Measurements from ENCODE around the gene MCM3.

MCM3 gene

GRCh38 chr6:52284460-52285176 is at the start of gene MCM3:
MCM3 (minus strand) TSS chr6:52284742; CDS start chr6:52284674, 68 bp downstream.
- peak; percentile 99 to 100 for DNase-seq (ENCODE audit: low read depth in 2 of 2)
- peak; percentile 7 for TF ChIP-seq CTCF (IDR thresholded peaks at IDR 0.05; ENCODE audit: low read depth, low read length)
- H3K4me3 ChIP-seq (replicated peaks in 1 of 2; ENCODE audit: low read depth in 2 of 2, low read length in 2 of 2), result peak within 1 kb of the TSS; percentile 78 to 80

GRCh38 chr6:52333840-52334200 is 49.3 kb upstream of the MCM3 start:
- DNase-seq (ENCODE audit: low read depth in 2 of 2), result no peak
- no peak overlapping the region for H3K4me3 ChIP-seq (replicated peaks in 1 of 2; ENCODE audit: low read depth in 2 of 2, low read length in 2 of 2)
- no peak for TF ChIP-seq CTCF (IDR thresholded peaks at IDR 0.05; ENCODE audit: low read depth, low read length)

- no peak for TF ChIP-seq CTCF (IDR thresholded peaks at IDR 0.05; ENCODE audit: low read depth, low read length)
- DNase-seq (ENCODE audit: low read depth in 2 of 2), result no peak
- H3K4me3 ChIP-seq (replicated peaks in 1 of 2; ENCODE audit: low read depth in 2 of 2, low read length in 2 of 2), result no peak overlapping the region
Observed at GRCh38 chr6:52331793-52332457, 47.4 kb upstream of the MCM3 start.

- no peak for TF ChIP-seq CTCF (IDR thresholded peaks at IDR 0.05; ENCODE audit: low read depth, low read length)
- DNase-seq (ENCODE audit: low read depth in 2 of 2), result no peak
Observed at GRCh38 chr6:52330470-52330869, 45.9 kb upstream of the MCM3 start.

GRCh38 chr6:52328729-52329128 is 44.2 kb upstream of the MCM3 start:
- no peak for DNase-seq (ENCODE audit: low read depth in 2 of 2)
- H3K4me3 ChIP-seq (replicated peaks in 1 of 2; ENCODE audit: low read depth in 2 of 2, low read length in 2 of 2), result no peak overlapping the region
- TF ChIP-seq CTCF (IDR thresholded peaks at IDR 0.05; ENCODE audit: low read depth, low read length), result no peak

More at GRCh38 chr6:52330470-52330869, 45.9 kb upstream of the MCM3 start:
- H3K4me3 ChIP-seq (replicated peaks in 1 of 2; ENCODE audit: low read depth in 2 of 2, low read length in 2 of 2), result no peak overlapping the region

- no peak for TF ChIP-seq CTCF (IDR thresholded peaks at IDR 0.05; ENCODE audit: low read depth, low read length)
- no peak for DNase-seq (ENCODE audit: low read depth in 2 of 2)
- no peak overlapping the region for H3K4me3 ChIP-seq (replicated peaks in 1 of 2; ENCODE audit: low read depth in 2 of 2, low read length in 2 of 2)
Observed at GRCh38 chr6:52328303-52328662, 43.7 kb upstream of the MCM3 start.
